Psoas muscle (tissue), 8 donors: ENCODE data around the gene CCT3. TPM values are rescaled to one million over a fixed set of nuclear protein-coding genes. Genes with fewer than 3 reads are reported as not detected.

Experiments
- ATAC-seq, 4 donors: fragments of 200-7000 bp; cut with Tn5 transposase; one replicate each; pipeline ENCODE4 v1.9.1; 2020; ENCODE audit warnings: moderate library complexity in 3 of 4, mild to moderate bottlenecking in 2 of 4
- DNase-seq, 2 donors: peaks; one replicate each; pipeline ENCODE4 v3.0.0-alpha.2; 2020
- H3K27ac ChIP-seq: fragments of 200-600 bp; one replicate; pipeline ENCODE4 v1.8.0; 2022
- H3K27me3 ChIP-seq, 3 donors: fragments of 200-600 bp in 1 of 3; one replicate each; pipeline versions ENCODE4 v1.6.1 to v1.8.0; 2013 to 2022; ENCODE audit warnings: low read length in 2 of 3, mild to moderate bottlenecking in 2 of 3, moderate library complexity in 1 of 3; ENCODE audit not compliant: insufficient read depth in 3 of 3
- H3K36me3 ChIP-seq, 2 donors: fragments of 200-600 bp in 1 of 2; one replicate each; pipeline versions ENCODE4 v1.6.1 to v1.8.0; 2013 to 2022; ENCODE audit warnings: low read depth in 1 of 2, mild to moderate bottlenecking in 1 of 2, moderate library complexity in 1 of 2; ENCODE audit not compliant: insufficient read depth in 1 of 2
- H3K4me1 ChIP-seq: fragments of 200-600 bp; one replicate; pipeline ENCODE4 v1.8.0; 2022
- H3K4me3 ChIP-seq: fragments of 200-600 bp; one replicate; pipeline ENCODE4 v1.8.0; 2022; ENCODE audit warnings: mild to moderate bottlenecking
- H3K9me3 ChIP-seq: fragments of 200-600 bp; one replicate; pipeline ENCODE4 v1.8.0; 2022
- CTCF ChIP-seq: fragments of 200-600 bp; IDR thresholded peaks from one replicate; pipeline ENCODE4 v1.8.0; 2022; ENCODE audit warnings: antibody characterized with exemption
- WGBS, 3 donors: extraction: QIAGEN DNeasy Blood & Tissue Kit; methylation state at CpG; one replicate each; pipeline versions ENCODE4 v1.1.6 to v1.1.7; 2013; 5-methylcytosine and 5-hydroxymethylcytosine counted together
- intact Hi-C, 2 donors: fragments of 100-400 bp; cut with DNase I; formaldehyde crosslinking; loops; one replicate each; pipeline versions ENCODE4 v1.11.0 to v1.14.2; 2022
- polyA plus RNA-seq, 3 donors: library from polyadenylated mRNA; stranded (reverse); fragments of 200-250 nt; gene quantifications; one replicate each; pipeline ENCODE4 v1.2.3, GENCODE V29; 2013
- total RNA-seq, 4 donors: library from RNA; stranded (reverse); fragmentation: NEBNext Ultra II Directional in 2 of 4; extraction: Animal tissue kit (Norgen Biotek cat#: 25700) in 2 of 4; gene quantifications; one replicate each; pipeline versions ENCODE4 v1.2.1 to v1.2.4, GENCODE V29; 2021 to 2023
- donor health status: healthy with polysubstance abuse.
- donor health status: DM: no; HTN: no; CAD: no; lungs with moderate emphysema.
- donor health status: Bipolar disorder and iron deficiency.
- donor health status: healthy.
- donor health status: DM: yes; HTN: yes; CAD: no.
- donor health status: DM: no; HTN: no; CAD: no.
- donor health status: DM: no; HTN: no; CAD: no.
- donor health status: DM: yes; HTN: yes; CAD: no.

CCT3 gene
- total and polyA plus RNA-seq, 7 donors, result 144 to 258 (median 180) TPM

- H3K9me3 ChIP-seq, result no peaks in the 10 kb centered on the region
- WGBS, 3 donors, result 15 to 27% (median 16%) methylated on average over 36 to 37 of the region's 37 CpGs
- peak overlapping the region; percentile 56 for H3K4me3 ChIP-seq
- peaks cover 0 to 39% of the 10 kb centered on the region in 2 donors for H3K36me3 ChIP-seq
- peak overlapping the region; percentile 43 for H3K27ac ChIP-seq
- DNase-seq (peak; percentile 92), ATAC-seq (peak; percentile 79 to 89 (median 87))
- no peak for TF ChIP-seq CTCF
- intact Hi-C loops, result no loop called here
- no peaks in the 10 kb centered on the region for H3K4me1 ChIP-seq
- H3K27me3 ChIP-seq, result no peaks in the 10 kb centered on the region
Observed at GRCh38 chr1:156291226-156292061, 46.6 kb downstream of the CCT3 start.

- ATAC-seq, result no peak
- no peak overlapping the region for H3K27ac ChIP-seq
- peaks cover 0 to 49% of the 10 kb centered on the region in 2 donors for H3K36me3 ChIP-seq
- intact Hi-C loops, result no loop called here
- no peak overlapping the region for H3K4me3 ChIP-seq
- no peaks in the 10 kb centered on the region for H3K9me3 ChIP-seq
- no peak for TF ChIP-seq CTCF
- H3K4me1 ChIP-seq, result no peaks in the 10 kb centered on the region
- no peaks in the 10 kb centered on the region for H3K27me3 ChIP-seq
- DNase-seq, result no peak
Observed at GRCh38 chr1:156289857-156290256, 48.2 kb downstream of the CCT3 start.

GRCh38 chr1:156286061-156286460, 52.0 kb downstream of the CCT3 start:
- Histone ChIP-seq H3K9me3 (no peaks in the 10 kb centered on the region), H3K4me1 (peaks cover 15% of the 10 kb centered on the region), H3K36me3 (peaks cover 0 to 37% of the 10 kb centered on the region in 2 donors), H3K27me3 (no peaks in the 10 kb centered on the region), H3K27ac (no peak overlapping the region), H3K4me3 (no peak overlapping the region)
- intact Hi-C loops, result no loop called here
- TF ChIP-seq CTCF, result no peak
- WGBS, 3 donors, result 91 to 95% (median 93%) methylated on average over 8 of the region's 8 CpGs
- DNase-seq, result no peak
- ATAC-seq, result no peak

- DNase-seq (no peak), ATAC-seq (no peak)
- Histone ChIP-seq H3K4me3 (no peak overlapping the region), H3K36me3 (peaks cover 0 to 37% of the 10 kb centered on the region in 2 donors), H3K4me1 (peaks cover 21% of the 10 kb centered on the region), H3K9me3 (no peaks in the 10 kb centered on the region), H3K27me3 (no peaks in the 10 kb centered on the region), H3K27ac (no peak overlapping the region)
- intact Hi-C loops, result no loop called here
- TF ChIP-seq CTCF, result no peak
- 87 to 95% (median 92%) methylated on average over 20 to 21 of the region's 21 CpGs for WGBS, 3 donors
Observed at GRCh38 chr1:156285437-156285836, 52.7 kb downstream of the CCT3 start.
